Right renal pelvis (tissue), 4 donors: ENCODE results near the gene CLDN9. TPM values are rescaled to one million over a fixed set of nuclear protein-coding genes. Genes with fewer than 3 reads are reported as not detected.

ENCODE experiments used
- DNase-seq, 4 donors: peaks; one replicate each; pipeline ENCODE4 v3.0.0-alpha.2; 2013; ENCODE audit warnings: low read depth in 4 of 4, low spot score in 3 of 4, missing footprints in 1 of 4
- polyA plus RNA-seq, 4 donors: library from polyadenylated mRNA; unstranded; fragments of 120-200 nt; gene quantifications; one replicate each; pipeline ENCODE4 v1.2.1, GENCODE V29; 2013; ENCODE audit not compliant: insufficient read length in 4 of 4

Gene CLDN9
- polyA plus RNA-seq, 4 donors = 3.0 to 3.7 (median 3.1) TPM

GRCh38 chr16:3015865-3016521, 3.3 kb downstream of the CLDN9 start:
- DNase-seq = no peak

- no peak for DNase-seq
Observed at GRCh38 chr16:3017344-3017743, 4.6 kb downstream of the CLDN9 start.

GRCh38 chr16:3017794-3018506, 5.2 kb downstream of the CLDN9 start, which contains the start of gene CLDN6:
CLDN6 (minus strand) TSS chr16:3018183; CDS start chr16:3016021, 2,162 bp downstream.
- no peak for DNase-seq

DNA sequence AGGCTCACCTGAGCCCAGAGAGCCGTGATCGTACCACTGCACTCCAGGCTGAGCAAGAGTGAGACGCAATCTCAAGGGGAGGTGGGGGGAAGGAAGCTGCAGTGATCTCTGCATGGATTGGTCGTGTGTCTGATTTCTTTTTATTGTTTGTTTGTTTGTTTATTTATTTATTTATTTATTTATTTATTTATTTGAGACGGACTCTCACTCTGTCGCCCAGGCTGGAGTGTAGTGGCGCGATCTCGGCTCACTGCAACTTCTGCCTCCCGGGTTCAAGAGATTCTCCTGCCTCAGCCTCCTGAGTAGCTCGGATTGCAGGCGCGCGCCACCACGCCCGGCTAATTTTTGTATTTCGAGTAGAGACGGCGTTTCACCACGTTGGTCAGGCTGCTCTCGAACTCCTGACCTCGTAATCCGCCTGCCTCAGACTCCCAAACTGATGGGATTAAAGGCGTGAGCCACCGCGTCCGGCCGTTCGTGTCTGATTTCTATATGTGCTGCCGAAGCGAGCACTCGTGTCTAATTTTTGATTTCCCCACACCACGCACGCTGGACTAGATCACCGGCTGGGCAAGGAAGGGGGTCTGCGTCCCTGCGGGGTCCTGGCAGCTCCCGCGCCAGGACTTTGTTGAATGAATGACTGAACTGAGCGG, 7.0 kb downstream of the CLDN9 start:
- DNase-seq = no peak

- no peak for DNase-seq
Observed at GRCh38 chr16:3020247-3020603, 7.5 kb downstream of the CLDN9 start, which contains the start of gene TNFRSF12A. TNFRSF12A (plus strand) TSS chr16:3020368; CDS start chr16:3020398, 30 bp downstream.

DNA sequence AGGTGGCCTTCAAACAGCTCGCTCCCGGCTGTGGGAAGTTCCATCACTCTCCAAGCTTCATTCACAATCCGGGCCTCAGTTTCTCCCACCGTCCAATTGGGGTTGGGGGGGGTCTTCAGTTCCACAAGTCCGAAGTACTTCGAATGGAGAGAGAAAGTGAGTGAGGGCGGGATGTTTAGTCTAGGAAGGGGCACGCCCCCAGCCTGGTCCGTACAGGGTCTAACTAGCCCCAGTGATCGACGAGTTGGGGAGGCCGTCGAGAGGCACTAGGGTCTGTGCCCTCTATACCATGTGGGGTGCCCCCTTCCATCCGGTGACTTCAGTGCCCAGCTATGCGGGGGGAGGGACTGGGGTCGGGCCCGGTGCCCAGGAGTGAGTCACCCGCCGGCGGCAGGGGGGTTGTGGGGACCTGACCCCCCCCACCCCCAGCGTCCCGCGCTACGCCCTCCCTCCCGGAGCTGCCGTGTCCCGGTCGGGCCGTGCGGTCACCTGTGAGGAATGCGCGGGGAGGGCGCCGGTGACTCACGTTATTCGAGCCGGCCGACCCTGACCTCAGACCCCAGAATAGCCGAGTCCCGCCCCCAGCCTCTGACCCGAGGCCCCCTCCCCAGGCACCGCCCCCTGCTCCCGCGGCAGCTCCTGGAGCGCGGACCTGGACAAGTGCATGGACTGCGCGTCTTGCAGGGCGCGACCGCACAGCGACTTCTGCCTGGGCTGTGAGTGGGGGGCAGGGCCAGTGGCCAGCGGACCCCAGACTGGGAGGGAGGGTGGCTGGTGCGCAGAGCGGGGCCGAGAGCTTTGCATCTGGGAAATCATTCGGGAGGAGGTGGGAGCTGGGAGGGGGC, 8.1 kb downstream of the CLDN9 start:
- no peak for DNase-seq

DNA sequence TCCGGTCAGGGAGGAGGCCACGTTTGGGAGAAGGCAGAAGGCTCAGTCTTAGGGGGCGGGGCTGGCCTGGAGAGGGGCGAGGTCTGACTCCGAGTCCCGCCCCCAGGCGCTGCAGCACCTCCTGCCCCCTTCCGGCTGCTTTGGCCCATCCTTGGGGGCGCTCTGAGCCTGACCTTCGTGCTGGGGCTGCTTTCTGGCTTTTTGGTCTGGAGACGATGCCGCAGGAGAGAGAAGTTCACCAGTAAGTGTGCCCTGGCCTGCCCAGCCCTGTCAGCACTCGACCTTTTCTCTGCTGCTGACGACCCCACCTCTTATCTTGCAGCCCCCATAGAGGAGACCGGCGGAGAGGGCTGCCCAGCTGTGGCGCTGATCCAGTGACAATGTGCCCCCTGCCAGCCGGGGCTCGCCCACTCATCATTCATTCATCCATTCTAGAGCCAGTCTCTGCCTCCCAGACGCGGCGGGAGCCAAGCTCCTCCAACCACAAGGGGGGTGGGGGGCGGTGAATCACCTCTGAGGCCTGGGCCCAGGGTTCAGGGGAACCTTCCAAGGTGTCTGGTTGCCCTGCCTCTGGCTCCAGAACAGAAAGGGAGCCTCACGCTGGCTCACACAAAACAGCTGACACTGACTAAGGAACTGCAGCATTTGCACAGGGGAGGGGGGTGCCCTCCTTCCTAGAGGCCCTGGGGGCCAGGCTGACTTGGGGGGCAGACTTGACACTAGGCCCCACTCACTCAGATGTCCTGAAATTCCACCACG, 8.9 kb downstream of the CLDN9 start:
- no peak for DNase-seq

DNA sequence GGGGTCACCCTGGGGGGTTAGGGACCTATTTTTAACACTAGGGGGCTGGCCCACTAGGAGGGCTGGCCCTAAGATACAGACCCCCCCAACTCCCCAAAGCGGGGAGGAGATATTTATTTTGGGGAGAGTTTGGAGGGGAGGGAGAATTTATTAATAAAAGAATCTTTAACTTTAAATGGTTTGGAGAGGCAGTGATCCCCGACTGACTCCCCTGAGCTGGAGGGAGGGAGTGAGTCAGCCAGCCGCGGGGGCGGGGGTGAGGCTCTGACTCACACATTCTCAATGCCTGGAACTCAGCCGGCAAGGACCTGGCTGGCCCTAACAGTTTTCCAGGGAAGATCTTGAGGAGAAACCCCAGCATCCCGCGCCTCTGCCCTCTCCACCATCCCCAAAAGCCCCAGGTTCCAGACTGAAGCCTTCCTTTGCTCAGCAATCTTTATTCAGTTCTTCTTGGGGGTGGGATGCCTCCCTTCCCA, 9.5 kb downstream of the CLDN9 start:
- DNase-seq = peak in 1 of 4 donors; percentile 69

- no peak for DNase-seq
Observed at GRCh38 chr16:3022684-3023414, 10.1 kb downstream of the CLDN9 start.

- no peak for DNase-seq
Observed at GRCh38 chr16:3023415-3023668, 10.6 kb downstream of the CLDN9 start.

- DNase-seq = peak; percentile 93 to 96 (median 94)
Observed at GRCh38 chr16:3023669-3024478, 11.2 kb downstream of the CLDN9 start, which contains the start of the genes HCFC1R1 and THOC6. HCFC1R1 (minus strand) TSS chr16:3023942; CDS start chr16:3023941, 1 bp downstream. THOC6 (plus strand) TSS chr16:3024035; CDS start chr16:3024327, 292 bp downstream.

DNA sequence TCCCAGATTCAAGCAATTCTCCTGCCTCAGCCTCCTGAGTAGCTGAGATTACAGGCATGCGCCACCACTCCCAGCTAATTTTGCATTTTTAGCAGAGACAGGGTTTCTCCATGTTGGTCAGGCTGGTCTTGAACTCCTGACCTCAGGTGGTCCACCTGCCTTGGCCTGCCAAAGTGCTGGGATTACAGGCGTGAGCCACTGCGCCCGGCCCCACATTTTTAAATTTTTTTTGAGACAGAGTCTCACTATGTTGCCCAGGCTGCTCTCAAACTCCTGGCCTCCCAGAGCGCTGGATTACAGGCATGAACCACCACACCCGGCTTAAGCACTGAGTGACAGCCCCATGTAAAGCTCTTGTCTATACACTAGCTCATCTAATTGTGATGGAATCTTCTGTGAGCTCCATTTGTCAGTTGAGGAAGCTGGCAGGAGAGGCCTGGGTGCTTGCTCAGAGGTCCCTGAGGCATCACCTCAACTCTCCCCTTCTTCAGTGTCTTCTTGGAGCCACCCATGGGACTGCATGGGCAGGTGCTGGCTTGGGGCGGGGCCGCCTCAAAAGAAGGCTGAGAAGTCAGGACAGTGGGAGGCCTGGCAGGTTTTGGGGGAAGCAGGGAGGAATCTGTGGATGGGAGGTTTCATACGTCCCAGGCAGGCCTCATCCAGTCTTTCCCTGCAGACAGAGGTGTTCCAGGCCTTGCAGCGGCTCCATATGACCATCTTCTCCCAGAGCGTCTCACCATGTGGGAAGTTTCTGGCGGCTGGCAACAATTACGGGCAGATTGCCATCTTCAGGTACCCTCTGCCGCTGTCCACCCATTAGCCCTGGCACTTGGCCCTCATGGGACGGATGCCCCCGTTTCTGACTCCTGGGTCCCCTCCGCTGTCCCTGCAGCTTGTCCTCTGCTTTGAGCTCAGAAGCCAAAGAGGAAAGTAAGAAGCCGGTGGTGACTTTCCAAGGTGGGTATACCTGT, 12.6 kb downstream of the CLDN9 start:
- DNase-seq = no peak

DNA sequence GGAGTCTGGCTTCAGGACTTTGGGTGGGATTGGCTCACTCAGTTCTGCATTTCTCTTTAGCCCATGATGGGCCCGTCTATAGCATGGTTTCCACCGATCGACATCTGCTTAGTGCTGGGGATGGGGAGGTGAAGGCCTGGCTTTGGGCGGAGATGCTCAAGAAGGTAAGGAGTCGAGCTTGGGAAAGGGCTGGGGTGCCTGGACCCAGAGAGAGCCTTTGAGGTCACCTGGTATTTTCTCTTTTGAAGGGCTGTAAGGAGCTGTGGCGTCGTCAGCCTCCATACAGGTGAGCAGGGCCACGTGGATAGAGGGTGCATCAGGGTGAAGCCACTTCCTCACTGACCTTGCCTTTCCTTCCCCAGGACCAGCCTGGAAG, 13.3 kb downstream of the CLDN9 start:
- no peak for DNase-seq

DNA sequence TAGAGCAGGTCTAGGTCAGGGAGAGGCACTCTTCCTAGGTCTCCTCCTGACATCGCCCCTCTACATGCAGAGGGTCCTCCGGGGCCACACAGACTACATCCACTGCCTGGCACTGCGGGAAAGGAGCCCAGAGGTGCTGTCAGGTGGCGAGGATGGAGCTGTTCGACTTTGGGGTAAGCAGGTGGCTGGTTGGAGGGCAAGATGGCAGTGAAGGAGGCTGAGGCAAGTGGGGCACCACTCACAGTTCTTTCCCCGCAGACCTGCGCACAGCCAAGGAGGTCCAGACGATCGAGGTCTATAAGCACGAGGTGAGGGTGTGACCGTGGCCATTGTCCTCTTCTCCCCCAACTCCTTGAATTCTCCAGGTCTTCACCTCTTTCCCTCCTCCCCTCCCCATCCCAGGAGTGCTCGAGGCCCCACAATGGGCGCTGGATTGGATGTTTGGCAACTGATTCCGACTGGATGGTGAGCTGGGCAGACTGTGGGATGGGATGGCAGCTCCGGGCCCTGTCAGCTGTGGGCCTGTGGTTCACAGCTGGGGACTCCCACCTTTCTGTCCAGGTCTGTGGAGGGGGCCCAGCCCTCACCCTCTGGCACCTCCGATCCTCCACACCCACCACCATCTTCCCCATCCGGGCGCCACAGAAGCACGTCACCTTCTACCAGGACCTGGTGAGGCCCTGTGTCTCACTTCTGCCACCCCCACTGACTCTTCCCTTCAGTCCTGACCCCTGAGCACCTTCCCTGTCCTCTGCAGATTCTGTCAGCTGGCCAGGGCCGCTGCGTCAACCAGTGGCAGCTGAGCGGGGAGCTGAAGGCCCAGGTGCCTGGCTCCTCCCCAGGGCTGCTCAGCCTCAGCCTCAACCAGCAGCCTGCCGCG, 14.1 kb downstream of the CLDN9 start:
- no peak for DNase-seq

- no peak for DNase-seq
Observed at GRCh38 chr16:3027489-3027795, 14.7 kb downstream of the CLDN9 start.

GRCh38 chr16:3027983-3028715, 15.4 kb downstream of the CLDN9 start:
- peak in 3 of 4 donors; percentile 73 to 83 (median 79) for DNase-seq
